ENCODE measurements around the gene SLC25A21.
"Not testable (repeated sequence)": the region's sequence is repeated elsewhere in the genome, so short reads cannot be mapped to it uniquely, and the experiment has no call there.

SLC25A21 gene

DNA sequence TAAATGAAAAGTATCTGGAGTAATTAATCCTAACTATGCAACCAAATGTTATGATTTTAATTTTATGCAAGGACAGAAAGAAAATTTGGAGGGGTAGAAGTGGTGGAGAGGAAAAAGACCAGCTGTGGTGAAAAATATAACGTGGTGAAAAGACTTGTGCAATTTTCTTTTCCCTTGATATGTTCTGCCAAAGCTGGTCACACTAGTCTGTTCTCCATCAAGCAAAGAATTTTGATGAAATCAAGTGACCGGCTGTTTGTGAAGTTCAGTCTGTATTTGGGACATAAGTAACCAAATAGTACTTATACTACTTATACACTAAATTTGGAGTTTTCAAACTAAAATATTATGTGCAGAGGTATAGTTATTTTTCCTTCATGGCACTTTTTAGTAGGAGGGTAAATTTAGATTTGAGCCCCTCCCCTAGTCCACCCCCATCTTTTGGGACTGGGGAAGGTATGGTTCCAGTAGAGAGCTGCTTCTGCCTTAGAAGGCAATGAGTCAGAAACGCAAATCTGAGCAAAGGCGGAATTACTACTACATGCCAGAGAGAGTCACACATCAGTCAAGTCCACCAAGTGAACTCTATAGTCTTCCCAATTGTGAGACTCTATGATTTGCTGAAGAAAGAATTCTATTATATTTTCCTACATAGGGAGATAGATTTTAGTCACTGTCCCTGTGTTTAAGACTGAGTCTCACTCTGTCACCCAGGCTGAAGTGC lies 229.7 kb downstream of the SLC25A21 start:
- DNase-seq (ENCODE audit: low read depth, low spot score), result no peak

DNA sequence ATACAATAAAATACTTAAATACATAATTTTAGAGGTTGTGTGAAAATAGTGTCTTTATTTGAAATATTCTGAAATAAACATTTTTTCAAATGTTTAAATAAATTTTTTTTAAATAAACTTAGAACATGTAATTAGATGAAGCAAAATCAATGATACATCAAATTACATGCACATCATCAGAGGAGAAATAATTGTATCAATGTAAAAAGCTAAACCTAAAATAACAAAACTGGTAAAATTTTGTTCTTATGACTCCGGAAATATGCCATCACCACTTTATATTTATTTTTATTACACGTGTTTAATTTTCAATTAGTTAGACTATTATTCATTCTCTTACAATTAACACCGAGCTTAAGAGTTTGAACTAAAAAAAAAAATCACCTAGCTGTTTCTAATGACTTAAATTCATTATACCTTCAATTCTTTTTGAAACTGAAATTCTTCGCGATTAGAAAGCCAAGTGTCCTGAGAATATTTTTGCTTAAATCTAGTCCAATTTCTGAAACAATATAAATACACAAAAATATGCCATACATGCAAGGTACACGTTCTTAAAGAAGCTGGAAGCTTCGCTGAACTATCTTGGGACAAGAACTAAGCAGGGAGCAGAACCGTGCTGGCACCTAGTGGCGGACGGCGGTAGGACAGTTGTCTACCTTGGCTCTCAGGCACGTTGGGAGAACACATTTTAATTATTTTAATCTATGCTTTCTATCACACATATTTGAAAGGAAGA lies 230.5 kb downstream of the SLC25A21 start:
- no peak for DNase-seq (ENCODE audit: low read depth, low spot score)

DNA sequence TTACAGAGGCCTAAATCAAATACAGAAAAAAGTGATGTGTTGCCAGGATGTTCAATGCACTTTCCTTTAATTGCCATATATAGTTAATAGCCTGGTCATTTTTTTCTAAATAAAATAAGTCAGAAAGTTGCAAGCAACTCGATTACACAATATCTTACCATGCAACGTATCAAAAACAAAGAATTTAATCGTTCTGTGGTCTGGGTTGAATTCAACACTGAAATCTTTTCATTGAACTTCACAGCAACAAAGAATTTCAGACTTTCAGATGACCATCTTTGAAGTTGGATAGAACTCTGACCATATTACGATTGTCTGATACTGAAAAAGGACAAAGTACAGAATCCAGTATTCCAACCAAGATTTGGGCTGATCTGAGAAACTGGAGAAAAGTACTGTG lies 231.9 kb downstream of the SLC25A21 start:
- DNase-seq (ENCODE audit: low read depth, low spot score), result no peak

DNA sequence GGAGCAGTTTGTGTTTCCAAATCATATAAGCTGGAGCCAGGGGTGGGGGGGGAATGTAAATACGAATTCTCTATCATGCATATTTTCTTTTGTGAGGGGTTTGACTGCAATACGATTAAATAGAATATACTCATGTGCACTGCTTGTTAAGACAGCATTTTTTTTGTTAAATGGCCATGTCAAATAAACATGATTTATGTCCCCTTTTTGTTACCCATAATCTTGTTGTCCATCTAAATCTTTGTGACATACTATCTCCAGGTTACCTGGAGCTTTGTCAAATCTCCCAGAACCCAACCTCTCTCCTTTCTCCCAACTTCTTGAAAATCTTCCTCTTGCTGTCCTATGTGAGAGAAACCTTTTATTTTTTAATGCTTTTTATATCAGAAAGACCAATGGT lies 233.1 kb downstream of the SLC25A21 start:
- DNase-seq (ENCODE audit: low read depth, low spot score), result no peak

DNA sequence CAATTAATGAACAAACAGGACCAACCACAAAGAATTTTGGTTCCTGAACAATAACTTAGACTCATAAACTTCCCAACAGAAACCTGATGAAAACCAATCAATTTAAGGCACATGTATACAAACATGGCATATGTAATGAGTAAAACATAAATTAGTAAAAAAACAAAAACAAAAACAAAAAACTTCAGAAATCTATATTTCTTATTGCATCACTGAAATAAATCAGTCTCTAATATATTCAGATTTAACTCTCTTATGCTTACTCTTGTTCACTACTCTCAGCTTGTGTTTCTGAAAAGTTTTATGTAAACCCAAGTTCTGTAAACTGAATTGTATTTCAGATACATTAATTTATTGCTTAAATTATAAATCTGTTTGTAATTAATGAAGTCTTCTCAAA lies 233.7 kb downstream of the SLC25A21 start:
- DNase-seq (ENCODE audit: low read depth, low spot score), result no peak

DNA sequence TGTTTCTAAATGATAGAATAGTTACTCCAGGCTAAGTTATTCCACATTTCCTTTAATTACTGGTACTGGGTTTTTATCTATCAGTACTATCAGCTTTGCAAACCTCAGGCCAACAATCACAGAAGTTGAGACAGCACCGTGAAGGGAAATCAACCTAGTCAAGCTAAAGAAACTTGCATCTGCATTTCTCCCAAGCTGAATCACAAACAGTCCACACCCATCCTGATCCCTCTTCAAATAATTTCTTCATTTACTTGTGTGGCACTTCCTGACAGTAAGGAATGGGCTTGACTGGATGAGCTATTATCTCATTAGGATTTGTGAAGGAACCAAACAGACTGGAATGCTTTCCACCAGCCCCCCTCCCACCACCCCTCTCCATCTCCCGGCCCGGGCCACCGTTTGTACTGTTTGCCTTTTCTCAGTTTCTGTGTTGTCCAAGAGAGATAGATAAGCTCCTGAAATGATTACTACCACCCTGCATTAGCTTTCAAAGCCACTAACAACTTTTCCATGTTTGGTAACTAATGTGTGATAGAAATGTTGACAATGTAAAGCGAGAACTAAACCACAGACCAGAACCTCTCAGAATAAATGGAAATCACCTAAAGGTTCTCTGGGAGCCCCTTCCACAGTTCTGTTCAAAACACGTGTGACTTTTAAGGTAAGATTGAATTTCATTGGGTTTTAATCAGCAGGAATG lies 236.3 kb downstream of the SLC25A21 start:
- no peak for DNase-seq (ENCODE audit: low read depth, low spot score)

DNA sequence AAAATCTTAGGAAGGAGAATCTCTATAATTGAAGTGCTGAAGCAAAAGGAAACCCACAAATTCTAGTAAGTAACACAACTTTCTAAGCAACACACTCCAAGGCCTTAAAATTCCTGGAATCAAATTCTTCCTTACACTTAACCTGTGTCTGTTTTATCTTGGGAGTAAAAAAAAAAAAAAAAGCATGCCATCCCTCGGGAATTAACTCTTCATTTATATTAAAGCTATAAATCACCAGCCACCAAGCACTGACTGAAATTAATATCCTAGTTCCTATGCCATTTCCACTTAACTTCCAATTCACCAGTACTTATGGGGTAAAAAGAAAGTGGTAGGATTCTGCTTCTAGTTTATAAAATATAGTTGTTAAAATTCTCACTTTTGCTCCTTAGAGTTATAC lies 238.1 kb downstream of the SLC25A21 start:
- no peak for DNase-seq (ENCODE audit: low read depth, low spot score)

DNA sequence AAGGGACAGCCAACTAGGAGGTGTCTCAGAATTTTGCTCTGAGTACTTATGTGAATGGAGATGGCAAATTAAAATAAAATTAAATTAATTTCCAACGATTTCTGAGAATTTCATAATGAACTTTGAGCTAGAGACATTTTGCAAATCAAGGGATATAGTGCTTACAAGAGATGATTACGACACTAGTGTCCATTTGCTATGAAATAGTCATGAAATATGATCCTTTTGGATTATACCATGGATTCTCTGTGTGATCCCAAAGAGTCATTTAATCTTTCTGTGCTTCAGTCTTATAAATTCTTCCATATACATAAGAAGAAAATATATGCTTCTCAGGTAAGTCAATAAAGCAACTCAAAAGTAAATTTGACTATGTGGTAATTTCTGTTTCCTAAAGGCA lies 240.6 kb downstream of the SLC25A21 start:
- no peak for DNase-seq (ENCODE audit: low read depth, low spot score)

DNA sequence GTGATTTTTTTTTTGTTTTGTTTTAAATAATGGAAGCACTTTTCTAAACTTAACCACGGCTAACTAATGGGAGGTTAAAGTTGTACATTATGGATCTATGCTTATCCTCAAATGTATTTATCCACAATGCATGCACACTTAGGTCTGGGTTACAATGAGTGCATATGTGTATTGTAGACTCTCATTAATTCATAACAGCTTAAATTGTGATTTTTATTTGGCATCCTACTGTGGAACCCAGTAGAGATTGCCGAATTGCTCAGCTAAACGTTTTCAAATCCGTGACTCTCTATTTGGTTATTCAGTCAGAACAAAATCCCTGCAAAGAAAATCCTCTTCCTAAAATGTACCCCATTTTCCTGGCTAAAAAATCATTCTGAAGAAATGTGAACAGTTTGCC lies 244.0 kb downstream of the SLC25A21 start:
- DNase-seq (ENCODE audit: low read depth, low spot score), result no peak

DNA sequence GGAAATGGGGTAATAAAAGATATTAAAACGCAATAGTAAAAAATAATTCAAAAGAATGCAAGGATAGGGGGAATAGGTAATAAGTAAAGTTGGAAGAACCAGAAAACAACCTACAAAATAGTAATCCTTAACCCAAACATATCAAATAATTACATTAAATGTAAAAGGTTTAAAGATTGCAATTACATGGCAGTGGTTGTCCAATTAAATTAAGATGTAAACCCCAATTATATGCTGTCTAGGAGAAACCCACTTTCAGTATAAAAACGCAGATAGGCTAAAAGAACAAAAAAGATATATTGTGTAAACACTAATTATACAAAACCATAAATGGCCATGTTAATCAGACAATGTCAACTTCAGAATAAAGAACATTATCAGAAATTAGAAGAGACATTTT lies 247.3 kb downstream of the SLC25A21 start:
- no peak for DNase-seq (ENCODE audit: low read depth, low spot score)

DNA sequence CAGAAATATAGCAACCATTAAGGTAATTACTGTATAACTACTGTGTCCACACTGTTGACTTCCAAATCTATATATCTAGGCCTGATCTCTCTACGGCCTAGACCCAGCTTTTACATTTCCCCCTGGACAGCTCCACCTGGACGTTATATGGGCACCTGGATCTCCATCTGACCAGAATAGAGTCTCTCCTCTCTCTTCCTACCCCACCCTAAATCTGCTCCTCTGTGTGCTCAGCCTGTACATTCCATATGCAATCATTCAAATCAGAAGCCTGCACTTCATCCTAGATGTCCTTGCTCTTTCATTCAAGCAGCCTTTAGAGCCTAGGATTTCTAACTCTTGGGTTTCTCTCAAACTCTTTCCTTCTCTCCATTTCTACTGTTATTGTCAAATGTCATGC lies 255.7 kb downstream of the SLC25A21 start:
- DNase-seq (ENCODE audit: low read depth, low spot score), result no peak

DNA sequence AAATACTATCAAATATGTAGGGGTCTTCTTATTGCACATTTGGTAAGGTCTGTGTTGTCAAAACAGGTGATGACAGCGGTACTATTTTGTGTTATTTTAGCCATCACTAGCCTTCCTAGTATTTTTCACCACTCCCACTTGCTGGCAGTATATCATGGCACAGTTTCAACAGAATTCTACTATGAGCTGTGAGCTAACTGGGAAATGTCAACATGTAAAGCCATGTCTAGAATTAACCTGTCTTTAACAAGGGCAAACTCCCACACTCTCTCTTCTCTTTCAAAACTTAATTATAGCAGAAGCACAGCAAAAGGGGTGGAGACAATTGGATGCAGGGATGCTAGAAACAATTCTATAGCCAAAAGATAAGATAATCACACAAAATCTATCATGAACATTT lies 257.3 kb downstream of the SLC25A21 start:
- no peak for DNase-seq (ENCODE audit: low read depth, low spot score)

DNA sequence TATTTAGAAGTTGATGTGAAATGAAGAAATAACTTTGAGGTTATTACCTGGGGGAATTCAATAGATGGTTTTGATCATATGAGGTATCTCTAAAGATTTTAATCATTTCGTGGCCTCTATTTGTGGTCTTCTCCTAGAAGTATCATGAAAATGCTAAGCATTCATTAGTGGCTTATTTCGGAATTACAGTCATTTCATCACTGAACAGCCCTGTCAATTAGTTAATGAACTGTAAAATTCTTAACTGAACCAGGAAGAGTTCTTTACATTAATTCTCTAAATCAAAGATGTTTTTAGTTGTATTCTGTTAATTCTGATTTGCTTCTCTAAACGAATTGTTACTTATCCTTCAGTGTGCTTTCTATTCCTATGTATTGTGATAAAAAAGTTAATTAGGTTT lies 261.8 kb downstream of the SLC25A21 start:
- no peak for DNase-seq (ENCODE audit: low read depth, low spot score)

DNA sequence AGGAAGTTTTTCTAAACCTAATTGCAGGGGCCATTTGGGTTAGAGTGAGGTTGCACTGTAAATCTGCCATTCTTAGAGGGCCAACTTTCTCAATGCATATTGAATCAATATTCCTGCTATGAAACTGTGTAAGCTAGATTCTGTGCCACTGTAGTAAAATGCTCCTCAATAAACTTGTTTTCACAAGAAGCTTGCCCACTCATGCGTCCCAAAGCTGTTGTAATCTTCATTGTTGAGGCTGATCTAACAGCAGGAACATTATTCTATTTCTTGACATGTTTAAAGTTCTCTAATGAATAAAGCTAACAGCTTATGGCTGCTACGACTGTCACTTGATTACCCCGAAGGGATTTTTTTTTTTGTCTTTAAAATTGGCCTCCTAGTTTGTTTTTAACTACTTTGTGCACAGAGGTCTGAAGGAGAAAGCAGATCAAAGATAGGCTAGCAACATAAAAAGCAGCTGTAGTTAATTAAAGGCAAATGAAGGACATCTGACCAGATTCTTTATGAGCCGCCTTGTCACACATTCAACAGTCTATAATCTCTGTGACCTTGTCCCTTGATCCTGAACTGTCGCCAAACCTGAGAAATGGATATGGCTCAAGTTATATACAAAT lies 267.0 kb downstream of the SLC25A21 start:
- no peak for DNase-seq (ENCODE audit: low read depth, low spot score)

DNA sequence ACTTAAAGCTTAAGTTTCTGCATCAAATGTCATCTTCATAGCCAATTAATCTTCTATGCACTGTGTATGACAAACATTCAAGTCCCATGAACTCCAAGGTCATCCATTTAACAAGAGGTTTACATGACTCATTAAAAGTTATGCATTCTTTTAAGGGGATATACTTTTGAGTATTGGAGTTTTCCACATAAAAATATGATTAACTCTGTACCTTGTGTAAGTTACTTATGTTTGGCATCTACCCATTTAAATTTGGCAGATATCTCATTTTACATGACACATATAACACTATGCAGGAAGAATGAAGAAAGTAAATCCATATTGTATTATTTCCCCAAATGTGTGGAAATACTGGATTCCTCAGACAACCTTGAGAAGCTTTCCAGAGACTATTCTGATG lies 270.5 kb downstream of the SLC25A21 start:
- no peak for DNase-seq (ENCODE audit: low read depth, low spot score)

DNA sequence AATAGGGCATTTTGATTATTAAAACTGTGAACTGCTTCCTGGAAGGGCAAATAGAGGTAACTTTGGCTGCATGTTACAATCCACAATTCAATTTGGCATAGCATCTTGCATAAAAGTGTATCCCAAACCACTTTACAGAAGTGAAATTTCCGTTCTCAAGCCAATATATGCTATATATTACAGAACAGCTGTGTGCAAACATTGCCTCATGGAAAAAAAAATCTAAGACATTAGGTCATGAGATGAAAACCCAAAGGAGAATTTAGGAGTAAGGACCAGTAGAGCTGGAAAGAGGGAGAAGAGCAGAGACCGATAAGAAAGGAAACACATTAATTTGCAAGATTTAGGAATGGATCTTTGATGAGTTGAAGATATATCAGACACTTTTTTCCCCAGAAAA lies 271.6 kb downstream of the SLC25A21 start:
- no peak for DNase-seq (ENCODE audit: low read depth, low spot score)

DNA sequence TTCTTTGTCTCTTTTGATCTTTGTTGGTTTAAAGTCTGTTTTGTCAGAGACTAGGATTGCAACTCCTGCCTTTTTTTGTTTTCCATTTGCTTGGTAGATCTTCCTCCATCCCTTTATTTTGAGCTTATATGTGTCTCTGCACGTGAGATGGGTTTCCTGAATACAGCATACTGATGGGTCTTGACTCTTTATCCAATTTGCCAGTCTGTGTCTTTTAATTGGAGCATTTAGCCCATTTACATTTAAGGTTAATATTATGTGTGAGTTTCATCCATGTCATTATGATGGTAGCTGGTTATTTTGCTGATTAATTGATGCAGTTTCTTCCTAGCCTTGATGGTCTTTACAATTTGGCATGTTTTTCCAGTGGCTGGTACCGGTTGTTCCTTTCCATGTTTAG lies 276.1 kb downstream of the SLC25A21 start:
- DNase-seq (ENCODE audit: low read depth, low spot score), result not testable (repeated sequence)

DNA sequence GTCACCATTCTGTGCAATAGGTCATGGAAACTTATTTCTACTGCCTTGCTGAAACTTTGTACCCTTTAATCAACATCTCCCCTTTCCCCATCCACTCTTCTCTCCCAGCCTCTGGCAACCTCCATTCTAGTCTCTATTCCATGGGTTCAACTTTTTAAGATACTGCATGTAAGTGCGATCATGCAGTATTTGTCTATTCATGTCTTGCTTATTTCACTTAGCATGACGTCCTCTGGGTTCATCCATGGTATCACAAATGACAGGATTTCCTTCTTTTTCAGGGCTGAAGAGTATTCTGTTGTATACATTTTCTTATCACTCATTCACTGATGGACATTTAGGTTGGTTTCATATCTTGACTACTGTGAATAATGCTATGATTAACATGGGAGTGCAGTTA lies 288.4 kb downstream of the SLC25A21 start:
- DNase-seq (ENCODE audit: low read depth, low spot score), result no peak

DNA sequence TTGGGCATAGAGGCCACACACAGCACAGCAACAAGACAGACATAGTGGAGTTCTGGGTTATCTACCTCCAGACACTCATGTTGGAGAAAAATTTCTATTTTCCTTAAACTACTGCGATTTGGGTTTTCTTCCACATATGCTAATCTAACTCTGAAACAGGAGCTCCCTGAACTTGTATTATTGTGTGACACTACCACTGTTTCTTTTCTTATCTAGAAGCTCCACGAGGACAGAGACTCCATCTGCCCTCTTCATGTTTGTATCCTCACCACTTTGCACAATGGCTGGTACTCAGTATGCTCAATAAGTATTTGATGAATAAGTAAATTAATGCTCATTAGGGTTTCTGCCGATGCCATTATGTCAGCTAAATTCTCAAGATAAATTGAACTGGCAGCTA lies 292.1 kb downstream of the SLC25A21 start:
- no peak for DNase-seq (ENCODE audit: low read depth, low spot score)

DNA sequence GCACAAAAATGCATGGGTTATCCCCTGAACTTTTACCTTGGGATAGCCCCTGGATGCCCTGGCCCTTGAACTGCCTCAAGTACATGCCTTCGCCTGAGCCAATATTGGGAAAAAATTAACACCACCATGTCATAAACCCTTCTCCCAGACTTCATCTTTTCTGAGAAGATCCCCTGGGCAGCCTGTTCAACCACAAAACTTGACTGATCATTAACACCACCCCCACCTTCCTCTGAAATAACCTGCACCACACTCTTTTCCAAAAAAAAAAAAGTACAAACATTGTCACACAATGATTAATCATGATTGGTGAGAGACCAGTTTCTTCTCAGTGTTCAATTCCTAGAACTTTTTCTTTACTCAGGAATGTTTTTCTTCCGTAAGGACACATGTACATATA lies 292.8 kb downstream of the SLC25A21 start:
- DNase-seq (ENCODE audit: low read depth, low spot score), result no peak

DNA sequence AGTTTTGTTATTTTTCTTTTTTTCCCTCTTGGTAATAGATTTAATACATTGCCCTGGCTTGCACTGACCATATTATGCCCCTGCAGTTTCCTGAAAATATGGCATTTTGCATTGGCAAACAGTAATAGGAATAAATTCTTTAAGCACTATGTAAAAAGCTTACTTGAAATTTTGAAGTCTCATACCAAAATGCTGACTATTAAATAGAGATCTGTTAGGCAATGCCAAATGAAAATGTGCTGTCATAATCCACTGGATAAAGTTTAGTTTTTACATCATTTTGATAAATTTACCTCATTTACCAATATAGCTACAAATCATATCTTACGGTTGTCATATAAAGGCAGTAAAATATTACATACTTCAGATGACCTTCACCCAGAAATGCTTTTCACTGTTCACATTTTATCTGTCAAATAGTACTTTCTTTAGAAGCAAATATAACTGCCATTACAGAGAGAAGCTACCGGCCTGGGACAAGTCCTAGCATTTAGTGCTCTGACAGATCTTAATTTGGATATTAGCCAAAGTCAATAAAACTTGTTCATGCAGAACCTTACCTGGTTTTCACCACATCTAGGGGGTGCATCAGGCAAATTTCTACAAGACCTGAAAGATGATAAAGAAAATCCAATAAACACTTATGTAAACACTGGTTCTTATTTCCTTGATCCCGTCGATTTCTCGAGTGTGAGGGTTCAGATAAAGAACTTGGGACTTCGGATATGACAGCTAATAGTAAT lies 297.8 kb downstream of the SLC25A21 start:
- DNase-seq (ENCODE audit: low read depth, low spot score), result no peak

DNA sequence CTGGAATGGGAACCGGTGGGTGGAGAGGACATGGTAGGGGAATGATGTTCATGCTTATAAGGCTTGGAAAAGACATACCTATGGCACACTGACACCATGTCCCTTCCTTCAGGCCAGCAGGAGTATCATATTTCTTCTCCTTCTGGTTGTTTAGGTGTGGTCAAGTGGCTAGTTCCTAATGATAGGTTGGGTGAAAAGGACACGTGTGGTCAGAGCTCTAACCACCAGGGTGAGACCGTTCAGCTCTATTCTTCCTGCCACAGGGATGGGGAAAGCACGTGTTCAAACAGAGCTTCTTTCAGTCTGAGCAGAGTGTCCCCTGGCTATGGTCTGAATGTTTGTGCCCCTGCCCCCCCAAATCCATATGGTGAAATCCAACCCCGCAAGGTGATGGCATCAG lies 301.6 kb downstream of the SLC25A21 start:
- no peak for DNase-seq (ENCODE audit: low read depth, low spot score)

All from activated naive CD8-positive, alpha-beta T cell treated with anti-CD3 and anti-CD28 coated beads, Interleukin-2, amount 50 U/mL, for 16 hours (primary cell).